ENCODE measurements around the gene ZDHHC12. TPM values are rescaled to one million over a fixed set of nuclear protein-coding genes. Genes with fewer than 3 reads are reported as not detected.
A peak's percentile ranks its signal among the peaks of the same experiment; 100 is the strongest.

Gene ZDHHC12
- total RNA-seq, 1 experiment from 2014 or later = 57.6 TPM

DNA sequence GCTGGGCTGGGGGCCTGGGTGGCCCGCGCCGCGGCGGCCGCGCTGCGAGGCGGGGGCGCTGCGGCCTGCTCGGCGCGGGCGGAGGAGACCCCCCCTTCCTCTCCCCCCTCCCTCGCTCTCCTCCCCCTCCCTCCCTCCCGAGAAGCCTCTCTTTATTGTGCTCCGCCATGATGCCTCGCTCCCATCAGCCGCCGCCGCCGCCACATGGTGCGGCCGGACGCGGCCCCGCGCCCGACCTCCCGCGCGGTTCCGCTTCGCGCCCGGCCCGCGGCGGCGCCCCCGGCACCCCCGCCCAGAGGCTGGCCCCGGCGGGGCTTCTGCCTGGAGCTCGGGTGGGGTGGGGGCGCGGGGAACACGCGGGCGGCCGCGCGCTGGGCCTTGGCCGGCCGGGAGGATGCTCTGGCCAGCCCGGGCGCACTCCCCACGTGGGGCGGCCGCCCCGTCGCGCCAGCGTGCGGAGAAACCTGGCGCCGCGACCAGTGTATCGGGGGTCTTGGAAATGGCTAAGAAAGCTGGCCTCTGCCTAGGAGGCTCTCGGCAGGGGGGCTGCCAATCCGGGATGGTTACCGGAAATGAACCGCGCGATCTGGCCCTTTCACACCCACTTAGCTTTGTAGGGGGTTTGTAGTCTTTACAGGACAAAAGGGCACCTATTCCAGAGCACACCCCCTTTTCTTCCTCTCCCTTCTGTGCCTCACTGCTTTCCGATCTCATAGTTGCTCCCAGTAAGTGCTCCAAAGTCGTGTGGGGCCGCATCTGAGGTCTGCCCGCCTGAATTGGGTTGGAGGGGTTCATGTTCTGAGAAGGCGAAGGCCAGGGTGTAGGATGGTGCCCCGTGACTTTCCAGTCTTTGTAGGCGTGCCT is 33.9 kb downstream of the ZDHHC12 start:
- RAD21 ChIA-PET (ENCODE audit: low non-redundant PET in 1 of 2, low total read pairs in 2 of 2, uncharacterized antibody in 2 of 2, unreplicated experiment in 2 of 2) = no interaction called here
- Histone ChIP-seq H3K27me3 (ENCODE audit: insufficient read depth, low read length) (no peaks in the 10 kb centered on the region), H3K27ac (ENCODE audit: low read depth, low read length) (peak overlapping the region; percentile 92), H4K20me1 (ENCODE audit: insufficient read depth) (peaks cover 36% of the 10 kb centered on the region; the same call in 1 of the 2 replicates), H3K4me2 (ENCODE audit: low read length) (peak overlapping the region; percentile 98), H3K79me2 (ENCODE audit: insufficient read depth, low read length) (peaks cover 75% of the 10 kb centered on the region), H3K4me1 (ENCODE audit: control insufficient read depth in 1 of 2, insufficient read depth in 2 of 2, low read length in 2 of 2) (peaks cover 23 to 42% of the 10 kb centered on the region in 2 experiments), H3K36me3 (ENCODE audit: control insufficient read depth in 1 of 2, insufficient read depth in 2 of 2, low read length in 2 of 2) (peaks cover 38 to 43% of the 10 kb centered on the region in 2 experiments), H2AFZ (ENCODE audit: low read depth, low read length, poor library complexity, severe bottlenecking) (no peak overlapping the region), H3K9ac (ENCODE audit: low read length) (peak overlapping the region; percentile 99), H3K9me3 (ENCODE audit: control insufficient read depth in 1 of 2, insufficient read depth in 1 of 2, low read depth in 1 of 2, low read length in 2 of 2) (no peaks in the 10 kb centered on the region), H3K4me3 (replicated peaks in 1 of 2; ENCODE audit: low read depth in 1 of 2, low read length in 2 of 2) (peak overlapping the region; percentile 90 to 100), H3K9me2 (ENCODE audit: insufficient read depth) (no peaks in the 10 kb centered on the region)
- CTCF ChIA-PET = interaction anchor here (0.6 to 0.8 kb wide), 2 partner anchors 16 to 36 kb away, joined by 3 to 4 read pairs; no protein-coding TSS in a partner anchor
- POLR2A ChIA-PET = interaction anchor here (0.6 to 1.3 kb wide), 2 partner anchors 7 to 745 kb away, joined by 3 to 5 read pairs; no protein-coding TSS in a partner anchor
- DNase-seq (ENCODE audit: low read depth, low spot score) = no peak
- no TSS peak for BruUV-seq (replicated peaks)
- intact Hi-C loops (cut with micrococcal nuclease) = no loop called here
- TF ChIP-seq SP1 (IDR thresholded peaks at IDR 0.05; ENCODE audit: low read depth) = no peak
- no peak for TF ChIP-seq EGR1 (IDR thresholded peaks at IDR 0.05; ENCODE audit: low read depth)
- no peak for TF ChIP-seq EZH2phosphoT487 (IDR thresholded peaks at IDR 0.05; ENCODE audit: borderline replicate concordance)
- TF ChIP-seq ZFX (IDR thresholded peaks at IDR 0.05) = peak; percentile 47
- peak; percentile 8; the same call in 1 of the 2 replicates for ATAC-seq

DNA sequence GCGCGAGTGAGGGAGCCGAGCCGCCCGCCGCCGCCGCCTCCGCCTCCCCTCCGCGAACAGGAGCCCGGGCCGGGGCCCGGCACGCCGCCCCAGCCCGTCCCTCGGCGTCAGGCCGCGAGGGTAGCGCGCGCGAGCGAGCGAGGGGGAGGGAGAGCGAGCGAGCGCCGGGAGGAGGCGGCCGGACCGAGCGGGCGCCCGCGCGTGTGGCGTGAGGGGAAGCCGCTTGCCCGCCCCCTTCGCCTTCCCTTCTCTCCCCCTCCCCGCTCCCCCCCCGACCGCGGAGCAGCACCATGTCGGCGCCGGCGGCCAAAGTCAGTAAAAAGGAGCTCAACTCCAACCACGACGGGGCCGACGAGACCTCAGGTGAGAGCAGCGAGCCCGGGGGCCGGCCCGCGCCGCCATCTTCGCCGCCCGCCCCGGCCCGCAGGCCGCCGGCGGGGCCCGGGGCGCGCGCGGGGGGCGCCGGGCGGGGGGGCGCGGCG is 34.6 kb downstream of the ZDHHC12 start:
- Histone ChIP-seq H3K9ac (ENCODE audit: low read length) (peak overlapping the region; percentile 81), H3K79me2 (ENCODE audit: insufficient read depth, low read length) (peaks cover 72% of the 10 kb centered on the region), H3K4me3 (replicated peaks in 1 of 2; ENCODE audit: low read depth in 1 of 2, low read length in 2 of 2) (peak overlapping the region; percentile 60 to 90), H4K20me1 (ENCODE audit: insufficient read depth) (peaks cover 35% of the 10 kb centered on the region; the same call in 1 of the 2 replicates), H3K27me3 (ENCODE audit: insufficient read depth, low read length) (no peaks in the 10 kb centered on the region), H3K27ac (ENCODE audit: low read depth, low read length) (peak overlapping the region; percentile 92), H3K4me1 (ENCODE audit: control insufficient read depth in 1 of 2, insufficient read depth in 2 of 2, low read length in 2 of 2) (peaks cover 25 to 49% of the 10 kb centered on the region in 2 experiments), H3K9me2 (ENCODE audit: insufficient read depth) (no peaks in the 10 kb centered on the region), H3K36me3 (ENCODE audit: control insufficient read depth in 1 of 2, insufficient read depth in 2 of 2, low read length in 2 of 2) (peaks cover 36 to 40% of the 10 kb centered on the region in 2 experiments), H2AFZ (ENCODE audit: low read depth, low read length, poor library complexity, severe bottlenecking) (no peak overlapping the region), H3K9me3 (ENCODE audit: control insufficient read depth in 1 of 2, insufficient read depth in 1 of 2, low read depth in 1 of 2, low read length in 2 of 2) (no peaks in the 10 kb centered on the region), H3K4me2 (ENCODE audit: low read length) (peak overlapping the region; percentile 39)
- ATAC-seq (peak; percentile 33), DNase-seq (ENCODE audit: low read depth, low spot score) (no peak)
- ChIA-PET POLR2A (interaction anchor here (0.6 to 1.3 kb wide), 2 partner anchors 8 to 746 kb away, joined by 3 to 5 read pairs; no protein-coding TSS in a partner anchor), RAD21 (ENCODE audit: low non-redundant PET in 1 of 2, low total read pairs in 2 of 2, uncharacterized antibody in 2 of 2, unreplicated experiment in 2 of 2) (interaction anchor here in 1 of 2 experiments (0.6 kb wide), 1 partner anchor 44 kb away, joined by 3 read pairs; no protein-coding TSS in a partner anchor), CTCF (interaction anchor here (0.6 to 0.8 kb wide), 3 partner anchors 16 to 54 kb away, joined by 3 to 4 read pairs (median 3); no protein-coding TSS in a partner anchor)
- TF ChIP-seq, protein P1, sequence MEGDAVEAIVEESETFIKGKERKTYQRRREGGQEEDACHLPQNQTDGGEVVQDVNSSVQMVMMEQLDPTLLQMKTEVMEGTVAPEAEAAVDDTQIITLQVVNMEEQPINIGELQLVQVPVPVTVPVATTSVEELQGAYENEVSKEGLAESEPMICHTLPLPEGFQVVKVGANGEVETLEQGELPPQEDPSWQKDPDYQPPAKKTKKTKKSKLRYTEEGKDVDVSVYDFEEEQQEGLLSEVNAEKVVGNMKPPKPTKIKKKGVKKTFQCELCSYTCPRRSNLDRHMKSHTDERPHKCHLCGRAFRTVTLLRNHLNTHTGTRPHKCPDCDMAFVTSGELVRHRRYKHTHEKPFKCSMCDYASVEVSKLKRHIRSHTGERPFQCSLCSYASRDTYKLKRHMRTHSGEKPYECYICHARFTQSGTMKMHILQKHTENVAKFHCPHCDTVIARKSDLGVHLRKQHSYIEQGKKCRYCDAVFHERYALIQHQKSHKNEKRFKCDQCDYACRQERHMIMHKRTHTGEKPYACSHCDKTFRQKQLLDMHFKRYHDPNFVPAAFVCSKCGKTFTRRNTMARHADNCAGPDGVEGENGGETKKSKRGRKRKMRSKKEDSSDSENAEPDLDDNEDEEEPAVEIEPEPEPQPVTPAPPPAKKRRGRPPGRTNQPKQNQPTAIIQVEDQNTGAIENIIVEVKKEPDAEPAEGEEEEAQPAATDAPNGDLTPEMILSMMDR (IDR thresholded peaks at IDR 0.05 in 2 of 3, conservative IDR thresholded peaks at IDR 0.05 in 1 of 3; ENCODE audit: borderline replicate concordance in 1 of 3, insufficient read depth in 1 of 3, low read depth in 2 of 3, low read length in 2 of 3) = no peak
- no peak for TF ChIP-seq EZH2 (IDR thresholded peaks at IDR 0.05)
- TF ChIP-seq, protein P2, sequence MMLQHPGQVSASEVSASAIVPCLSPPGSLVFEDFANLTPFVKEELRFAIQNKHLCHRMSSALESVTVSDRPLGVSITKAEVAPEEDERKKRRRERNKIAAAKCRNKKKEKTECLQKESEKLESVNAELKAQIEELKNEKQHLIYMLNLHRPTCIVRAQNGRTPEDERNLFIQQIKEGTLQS (IDR thresholded peaks at IDR 0.05) = no peak
- TF ChIP-seq POLR2A (IDR thresholded peaks at IDR 0.05; ENCODE audit: borderline replicate concordance, extremely low read depth, insufficient read depth, insufficient read length) = no peak
- no peak for TF ChIP-seq EGR1 (IDR thresholded peaks at IDR 0.05; ENCODE audit: low read depth)
- TF ChIP-seq FOSL1 (IDR thresholded peaks at IDR 0.05; ENCODE audit: low read depth) = no peak
- TF ChIP-seq EZH2phosphoT487 (IDR thresholded peaks at IDR 0.05; ENCODE audit: borderline replicate concordance) = no peak
- TF ChIP-seq SP1 (IDR thresholded peaks at IDR 0.05; ENCODE audit: low read depth) = no peak
- no peak for TF ChIP-seq CBX3 (IDR thresholded peaks at IDR 0.05; ENCODE audit: low read depth)
- no peak for TF ChIP-seq ELF1 (IDR thresholded peaks at IDR 0.05; ENCODE audit: borderline replicate concordance, low read depth)
- TF ChIP-seq, protein P3, sequence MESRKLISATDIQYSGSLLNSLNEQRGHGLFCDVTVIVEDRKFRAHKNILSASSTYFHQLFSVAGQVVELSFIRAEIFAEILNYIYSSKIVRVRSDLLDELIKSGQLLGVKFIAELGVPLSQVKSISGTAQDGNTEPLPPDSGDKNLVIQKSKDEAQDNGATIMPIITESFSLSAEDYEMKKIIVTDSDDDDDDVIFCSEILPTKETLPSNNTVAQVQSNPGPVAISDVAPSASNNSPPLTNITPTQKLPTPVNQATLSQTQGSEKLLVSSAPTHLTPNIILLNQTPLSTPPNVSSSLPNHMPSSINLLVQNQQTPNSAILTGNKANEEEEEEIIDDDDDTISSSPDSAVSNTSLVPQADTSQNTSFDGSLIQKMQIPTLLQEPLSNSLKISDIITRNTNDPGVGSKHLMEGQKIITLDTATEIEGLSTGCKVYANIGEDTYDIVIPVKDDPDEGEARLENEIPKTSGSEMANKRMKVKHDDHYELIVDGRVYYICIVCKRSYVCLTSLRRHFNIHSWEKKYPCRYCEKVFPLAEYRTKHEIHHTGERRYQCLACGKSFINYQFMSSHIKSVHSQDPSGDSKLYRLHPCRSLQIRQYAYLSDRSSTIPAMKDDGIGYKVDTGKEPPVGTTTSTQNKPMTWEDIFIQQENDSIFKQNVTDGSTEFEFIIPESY (IDR thresholded peaks at IDR 0.05; ENCODE audit: extremely low read depth, insufficient replicate concordance, low read length) = no peak
- intact Hi-C loops (cut with micrococcal nuclease) = no loop called here
- no TSS peak for BruUV-seq (replicated peaks)

All from HCT116 (cell line).